HG03520 (cell line): ENCODE results near the gene CACNA1G.

Experiments
- ATAC-seq: cut with Tn5 transposase; IDR thresholded peaks from one replicate; pipeline ENCODE4 v1.9.1; 2021; ENCODE audit warnings: mild to moderate bottlenecking, moderate library complexity; ENCODE audit not compliant: unreplicated experiment

Gene CACNA1G

DNA sequence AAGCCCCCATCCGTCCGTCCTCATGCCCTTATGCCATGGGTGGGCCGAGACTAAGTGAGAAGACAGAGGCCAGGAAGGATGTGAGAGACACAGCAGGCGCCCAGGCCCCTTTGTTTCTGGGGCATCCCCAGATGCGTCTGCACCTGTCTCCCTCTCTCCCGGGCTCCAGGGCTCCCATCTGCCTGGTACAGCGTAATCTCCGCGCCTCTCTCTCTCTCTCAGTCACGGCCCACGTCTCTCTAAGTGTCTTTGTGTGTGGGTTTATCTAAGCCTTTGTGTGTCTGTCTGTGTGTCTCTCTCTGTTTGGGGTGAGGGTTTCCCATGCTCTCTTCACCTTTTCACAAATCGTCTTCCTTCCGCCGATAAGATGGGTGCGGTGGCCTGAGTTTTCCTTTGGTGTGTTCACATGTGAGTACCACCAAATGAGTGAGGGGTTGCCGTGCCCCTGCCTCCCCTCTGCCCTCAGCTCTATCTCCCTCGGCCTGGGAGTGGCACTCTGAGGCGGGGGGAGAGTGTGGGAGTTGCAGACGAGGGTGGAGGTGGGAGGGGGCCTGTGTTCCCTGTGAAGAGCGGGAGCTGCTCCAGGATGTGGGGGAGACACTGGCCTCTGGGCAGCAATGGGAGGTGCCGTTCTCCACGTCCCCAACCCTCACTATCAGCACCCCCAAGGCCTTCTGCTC, 48.3 kb downstream of the CACNA1G start:
- no peak for ATAC-seq

- no peak for ATAC-seq
These were observed 49.0 kb downstream of the CACNA1G start for GRCh38 chr17:50609380-50610074.

- ATAC-seq: no peak
These were observed 51.1 kb downstream of the CACNA1G start for GRCh38 chr17:50611634-50612033.

- no peak for ATAC-seq
These were observed 51.8 kb downstream of the CACNA1G start for GRCh38 chr17:50612281-50612680.

DNA sequence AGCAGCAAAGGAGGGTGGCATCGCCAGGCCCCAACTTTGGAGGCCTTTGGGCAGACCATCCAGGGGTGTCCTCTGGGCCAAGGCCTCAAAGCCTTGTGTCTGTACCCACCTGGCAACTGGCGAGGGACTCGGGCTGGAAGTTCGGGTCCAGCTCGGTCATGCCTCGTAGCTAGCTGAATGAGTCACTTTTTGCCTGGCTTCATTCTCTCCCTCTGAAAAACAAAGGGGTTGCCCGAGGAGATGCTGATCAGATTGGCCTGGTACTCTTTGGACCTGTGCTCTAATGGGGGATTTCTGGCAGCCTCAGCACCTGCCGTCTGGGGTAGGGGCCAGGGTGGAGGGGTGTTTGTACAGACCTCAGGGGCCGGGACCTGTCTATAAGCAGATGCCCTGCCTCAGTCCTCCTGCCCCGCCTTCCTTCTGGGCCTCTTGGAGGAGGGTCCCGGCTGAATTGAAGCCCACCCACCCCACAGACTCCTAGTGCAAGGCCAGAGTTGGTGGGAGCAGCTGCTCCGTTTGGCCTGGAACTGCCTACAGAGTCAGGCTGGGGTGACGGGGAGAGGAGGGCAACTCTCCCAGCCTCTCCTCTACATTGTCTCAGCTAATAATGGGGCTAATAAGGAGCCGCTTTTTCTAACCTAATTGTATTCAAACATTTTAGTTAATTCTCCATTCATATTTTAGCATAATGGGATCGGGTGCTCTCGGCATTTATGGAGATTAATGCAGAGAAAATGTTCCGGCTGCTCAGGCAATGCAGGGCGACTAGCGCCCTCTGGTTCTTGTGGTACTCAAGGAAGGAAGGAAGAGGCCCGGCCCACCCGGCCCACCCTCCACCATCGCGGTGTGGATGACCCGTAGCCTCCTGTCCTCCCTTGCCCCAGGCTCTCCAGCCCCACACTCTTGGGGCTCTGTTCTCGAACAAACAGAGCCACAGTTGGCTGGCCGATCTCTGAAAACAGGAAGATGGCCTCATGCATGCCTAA, 52.8 kb downstream of the CACNA1G start:
- no peak for ATAC-seq

- ATAC-seq: no peak
These were observed 54.0 kb downstream of the CACNA1G start for GRCh38 chr17:50614471-50615051.

DNA sequence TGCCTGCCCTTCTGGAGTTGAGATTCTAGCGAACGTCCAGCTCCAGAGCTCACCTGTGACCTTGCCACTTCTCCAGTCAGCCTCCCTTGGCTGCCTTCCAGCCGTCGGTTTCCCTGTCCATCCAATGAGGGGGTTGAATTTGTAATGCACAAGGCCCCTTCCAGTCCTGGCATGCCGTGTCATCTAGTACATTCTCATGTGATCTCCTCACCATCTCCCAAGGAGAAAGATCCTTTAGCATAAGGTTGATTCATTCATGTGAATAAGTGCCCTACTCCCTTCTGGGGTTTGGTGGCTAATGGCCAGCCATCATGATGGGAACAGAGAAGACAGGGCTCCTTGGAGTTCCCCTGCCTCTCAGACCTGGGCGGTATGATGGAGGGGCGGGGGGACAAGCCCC, 55.3 kb downstream of the CACNA1G start:
- ATAC-seq: no peak

- no peak for ATAC-seq
These were observed 57.8 kb downstream of the CACNA1G start for GRCh38 chr17:50618300-50618699.

DNA sequence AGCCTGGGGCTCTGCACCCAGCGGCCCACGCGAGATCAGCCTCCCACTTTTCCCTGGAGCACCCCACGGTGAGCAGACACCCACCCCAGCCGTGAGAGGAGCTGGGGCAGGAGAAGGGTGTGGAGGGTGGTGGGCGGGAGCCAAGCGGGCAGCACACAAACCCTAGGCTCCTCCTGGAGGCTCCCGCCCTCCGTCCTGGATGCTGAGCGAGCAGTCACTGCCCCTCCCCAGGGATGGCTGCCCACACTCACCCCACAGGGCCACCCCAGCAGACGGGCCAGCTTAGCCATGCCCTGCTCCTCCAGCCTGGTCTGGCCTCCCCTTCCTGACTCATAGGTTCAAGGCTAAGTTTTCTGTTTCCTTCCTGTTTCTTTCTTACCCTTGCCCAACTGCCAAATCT, 58.4 kb downstream of the CACNA1G start:
- ATAC-seq: no peak

- ATAC-seq: no peak
These were observed 59.0 kb downstream of the CACNA1G start for GRCh38 chr17:50619489-50619888.

GRCh38 chr17:50620237-50620636, 59.7 kb downstream of the CACNA1G start:
- no peak for ATAC-seq

DNA sequence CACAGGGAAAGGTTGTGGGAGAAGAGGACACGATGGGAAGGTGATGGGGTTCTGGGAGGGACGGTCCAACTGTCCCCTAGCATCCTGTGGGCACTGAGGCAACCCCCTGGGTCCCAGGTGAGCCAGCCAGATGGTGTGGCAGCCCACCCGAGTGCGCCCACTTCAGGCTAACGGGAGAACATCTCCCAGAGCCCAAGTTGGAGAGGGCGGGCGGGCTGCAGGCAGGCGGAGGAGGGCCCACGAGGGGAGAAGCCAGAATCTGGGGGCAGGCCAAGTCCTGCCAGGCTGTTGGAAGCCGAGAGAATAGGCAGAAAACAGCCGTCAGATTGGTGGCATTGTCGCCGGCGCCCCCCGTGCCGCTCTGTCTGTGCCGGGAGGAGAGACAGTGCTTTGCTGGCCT, 60.3 kb downstream of the CACNA1G start:
- no peak for ATAC-seq

DNA sequence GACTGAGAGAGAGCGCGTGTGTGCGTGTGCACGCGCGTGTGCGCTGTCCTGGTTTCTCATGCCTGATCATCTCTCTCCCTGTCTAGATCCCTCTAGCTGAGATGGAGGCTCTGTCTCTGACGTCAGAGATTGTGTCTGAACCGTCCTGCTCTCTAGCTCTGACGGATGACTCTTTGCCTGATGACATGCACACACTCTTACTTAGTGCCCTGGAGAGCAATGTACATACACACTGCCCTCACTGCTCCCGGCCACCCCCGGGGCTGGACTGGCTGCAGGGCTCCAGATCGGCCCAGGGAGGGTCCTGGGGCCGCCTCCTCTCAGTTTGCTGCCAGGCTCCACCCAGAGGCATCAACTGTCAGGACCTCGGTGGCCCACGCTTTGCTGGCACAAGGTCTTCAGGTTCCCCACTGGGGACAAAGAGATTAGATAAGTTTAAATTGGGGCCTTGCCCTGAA, 61.1 kb downstream of the CACNA1G start:
- no peak for ATAC-seq

- ATAC-seq: no peak
These were observed 63.9 kb downstream of the CACNA1G start for GRCh38 chr17:50624321-50624934.

DNA sequence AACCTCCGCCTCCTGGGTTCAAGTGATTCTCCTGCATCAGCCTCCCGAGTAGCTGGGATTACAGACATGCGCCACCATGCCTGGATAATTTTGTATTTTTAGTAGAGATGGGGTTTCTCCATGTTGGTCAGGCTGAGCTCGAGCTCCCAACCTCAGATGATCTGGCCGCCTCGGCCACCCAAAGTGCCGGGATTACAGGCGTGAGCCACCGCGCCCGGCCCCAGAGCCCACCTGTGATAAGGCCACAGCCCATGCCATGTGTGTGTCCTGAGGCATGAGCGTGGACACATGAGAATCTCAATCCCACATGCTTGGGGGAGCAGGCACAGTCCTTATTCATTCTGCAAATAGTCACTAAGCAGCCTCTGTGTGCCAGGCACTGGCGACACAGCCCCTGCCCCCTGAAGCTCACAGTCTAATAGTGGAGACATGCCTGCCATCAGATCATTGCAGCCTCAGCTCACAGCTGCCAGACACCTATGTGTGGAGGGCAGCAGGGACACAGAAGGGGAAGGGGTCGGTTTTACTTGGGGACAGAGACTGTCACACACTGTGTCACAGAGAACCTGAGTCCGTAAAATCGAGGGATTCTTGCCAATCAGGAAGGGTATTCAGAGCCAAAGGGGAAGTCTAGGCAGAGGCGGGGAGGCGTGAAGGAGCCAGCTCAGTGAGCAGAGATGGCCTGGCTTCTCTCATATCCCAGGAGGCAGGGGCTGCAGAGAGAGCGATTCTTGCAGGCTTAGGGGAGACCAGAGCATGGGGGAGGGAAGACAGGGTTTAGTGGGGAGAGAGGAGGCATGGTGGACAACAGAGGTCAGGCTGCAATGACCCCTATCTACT, 64.7 kb downstream of the CACNA1G start:
- ATAC-seq: no peak

GRCh38 chr17:50626037-50626574, 65.6 kb downstream of the CACNA1G start:
- ATAC-seq: no peak

GRCh38 chr17:50627036-50627781, 66.7 kb downstream of the CACNA1G start:
- ATAC-seq: no peak

- ATAC-seq: no peak
These were observed 67.5 kb downstream of the CACNA1G start for GRCh38 chr17:50627782-50628601.
